Stimulated activated CD4-positive, alpha-beta T cell treated with anti-CD3 and anti-CD28 coated beads, Interleukin-4, amount 100 ng/mL, for 48 hours (primary cell): ENCODE data around the gene STK11IP.

Experiments
- DNase-seq, 2 donors: peaks; one replicate each; pipeline ENCODE4 v3.0.0-alpha.2; 2020; ENCODE audit warnings: low read depth in 2 of 2

STK11IP gene

GRCh38 chr2:219597552-219598307 lies at the start of gene STK11IP:
STK11IP (plus strand) TSS chr2:219597857; CDS start chr2:219598120, 263 bp downstream.
- peak; percentile 86 to 92 for DNase-seq

GRCh38 chr2:219548990-219549389 lies 48.7 kb upstream of the STK11IP start:
- no peak for DNase-seq

GRCh38 chr2:219549619-219550018 lies 48.0 kb upstream of the STK11IP start:
- no peak for DNase-seq

DNA sequence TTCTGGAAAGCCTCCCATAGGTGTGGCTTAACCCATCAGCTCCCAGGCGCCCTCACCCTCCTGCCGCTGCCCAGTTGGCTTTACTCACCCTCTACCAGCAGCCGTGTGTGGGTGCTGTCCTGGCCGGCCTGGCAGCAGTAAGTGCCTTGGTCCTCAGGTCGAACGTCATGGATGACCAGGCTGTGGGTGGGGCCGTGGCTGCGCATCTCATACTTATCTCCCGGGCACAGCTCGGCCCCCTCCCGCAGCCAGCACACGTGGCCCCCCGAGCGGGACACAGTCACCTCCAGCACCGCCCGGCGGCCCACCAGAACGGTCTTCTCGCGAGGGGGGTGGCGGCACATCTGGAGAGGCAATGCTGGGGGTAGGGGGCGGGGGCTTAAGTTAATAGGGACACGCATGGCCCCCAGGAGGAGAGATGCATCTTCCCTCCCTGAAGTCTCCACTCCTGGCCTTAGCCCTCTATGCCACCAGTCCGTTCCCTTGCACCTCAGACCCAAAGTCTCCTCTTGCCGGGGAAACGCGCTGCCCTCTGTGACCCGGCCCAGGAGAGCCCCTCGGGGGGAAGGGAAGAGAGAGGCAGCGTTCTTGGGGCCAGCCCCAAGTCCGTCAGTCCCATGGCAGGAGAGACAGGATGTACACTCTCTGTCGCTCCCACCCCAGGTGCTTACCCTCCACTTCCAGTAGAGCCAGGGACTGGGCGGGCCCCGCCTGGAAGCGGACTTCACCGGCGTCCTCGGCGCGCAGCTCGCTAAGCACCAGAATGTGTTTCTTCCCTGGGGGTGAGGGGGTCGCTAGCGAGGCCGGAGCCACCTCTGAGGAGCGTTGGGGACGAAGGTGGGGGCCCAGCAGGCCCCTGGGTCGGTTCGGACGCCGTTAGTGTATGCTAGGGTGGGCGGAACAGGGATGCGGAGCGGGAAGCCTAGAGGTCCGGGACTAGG lies 45.9 kb upstream of the STK11IP start:
- no peak for DNase-seq

- peak; percentile 77 to 78 for DNase-seq
Measured at GRCh38 chr2:219552382-219553167, 45.1 kb upstream of the STK11IP start.

DNA sequence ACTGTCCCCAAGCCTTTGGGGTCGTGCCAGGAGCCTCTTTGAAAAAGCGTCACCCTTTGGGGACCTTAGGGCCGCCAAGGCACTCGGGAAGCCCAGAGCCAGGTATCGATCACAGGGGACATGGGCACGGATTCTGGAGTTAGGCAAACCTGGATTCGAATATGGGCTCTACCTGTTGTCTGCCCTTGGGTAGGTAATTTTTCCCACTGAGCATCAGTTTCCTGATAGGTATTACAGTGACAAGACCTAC lies 44.6 kb upstream of the STK11IP start:
- DNase-seq: no peak

GRCh38 chr2:219553463-219553963 lies 44.1 kb upstream of the STK11IP start:
- DNase-seq: no peak

DNA sequence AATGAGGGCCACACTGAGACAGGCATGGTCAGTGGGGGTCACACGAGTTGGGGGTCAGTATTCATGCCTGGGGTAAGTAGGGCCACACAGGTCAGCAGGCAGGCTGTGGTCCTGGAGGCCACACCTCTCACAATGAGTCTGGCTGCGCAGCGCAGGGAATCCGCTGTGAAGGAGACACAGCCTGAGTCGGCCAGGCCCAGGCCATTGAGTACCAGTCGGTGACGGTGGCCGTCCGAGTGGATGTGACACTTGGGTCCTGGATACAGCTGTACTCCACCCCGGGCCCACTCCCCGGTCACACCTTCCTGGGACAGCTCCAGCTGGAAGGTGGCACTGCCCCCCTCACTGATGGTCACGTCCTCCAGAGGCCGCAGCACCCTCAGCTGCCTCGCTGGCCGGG lies 43.3 kb upstream of the STK11IP start:
- no peak for DNase-seq

DNA sequence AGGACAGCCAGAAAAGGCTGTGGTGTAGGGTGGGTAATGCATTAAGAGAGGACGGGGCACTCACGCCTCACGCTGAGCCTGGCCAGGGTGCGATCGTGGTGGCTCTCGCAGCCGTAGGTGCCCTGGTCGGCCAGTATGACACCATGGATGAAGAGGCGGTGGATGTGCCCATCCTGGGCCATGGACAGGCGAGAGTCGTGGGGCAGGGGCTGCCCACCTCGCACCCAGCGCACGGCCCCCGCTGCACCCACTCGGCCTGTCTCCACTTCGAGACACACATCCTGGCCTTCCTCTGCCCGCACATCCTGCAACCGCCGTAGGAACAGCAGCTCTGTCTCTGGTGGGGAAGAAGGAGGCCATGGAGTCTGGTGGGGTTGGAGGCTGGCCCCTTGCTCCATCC lies 41.7 kb upstream of the STK11IP start:
- no peak for DNase-seq

DNA sequence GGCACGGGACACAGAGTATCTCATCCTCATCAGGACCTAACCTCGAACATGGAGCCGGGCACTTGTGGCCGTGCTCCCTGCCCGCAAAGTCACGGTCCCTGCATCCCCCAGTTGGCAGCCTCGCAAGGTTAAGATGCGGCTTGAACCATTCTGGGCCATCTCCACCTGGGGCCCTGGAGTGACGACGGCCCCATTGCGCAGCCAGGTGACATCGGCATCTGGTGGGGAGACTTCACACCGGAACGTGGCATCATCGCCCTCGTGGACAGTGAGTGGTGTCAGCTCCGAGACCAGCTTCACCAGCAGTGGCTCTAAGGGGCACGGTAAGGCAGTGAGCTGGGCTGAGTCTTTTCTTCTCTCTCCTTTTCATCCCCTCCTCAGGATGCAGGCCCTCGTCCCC lies 41.2 kb upstream of the STK11IP start:
- DNase-seq: no peak

DNA sequence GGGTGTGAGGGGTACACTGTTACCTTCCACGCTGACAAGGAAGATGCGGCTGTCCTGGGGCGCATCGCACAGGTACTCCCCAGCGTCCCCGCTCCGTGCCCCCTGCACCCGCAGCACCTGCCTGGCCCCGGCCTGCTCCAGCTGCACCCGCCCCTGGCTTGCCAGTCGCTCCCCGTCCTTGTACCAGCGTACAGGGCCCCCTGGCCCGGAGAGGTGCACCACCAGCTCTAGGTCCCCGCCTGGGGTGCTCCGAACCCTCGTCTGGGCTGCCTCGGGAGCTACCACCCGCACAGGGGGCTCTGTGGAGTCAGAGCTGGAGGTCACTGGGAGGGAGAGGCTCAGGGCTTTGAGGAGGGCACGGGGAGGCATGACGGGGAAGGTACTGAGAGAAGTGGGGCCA lies 40.3 kb upstream of the STK11IP start:
- DNase-seq: no peak

DNA sequence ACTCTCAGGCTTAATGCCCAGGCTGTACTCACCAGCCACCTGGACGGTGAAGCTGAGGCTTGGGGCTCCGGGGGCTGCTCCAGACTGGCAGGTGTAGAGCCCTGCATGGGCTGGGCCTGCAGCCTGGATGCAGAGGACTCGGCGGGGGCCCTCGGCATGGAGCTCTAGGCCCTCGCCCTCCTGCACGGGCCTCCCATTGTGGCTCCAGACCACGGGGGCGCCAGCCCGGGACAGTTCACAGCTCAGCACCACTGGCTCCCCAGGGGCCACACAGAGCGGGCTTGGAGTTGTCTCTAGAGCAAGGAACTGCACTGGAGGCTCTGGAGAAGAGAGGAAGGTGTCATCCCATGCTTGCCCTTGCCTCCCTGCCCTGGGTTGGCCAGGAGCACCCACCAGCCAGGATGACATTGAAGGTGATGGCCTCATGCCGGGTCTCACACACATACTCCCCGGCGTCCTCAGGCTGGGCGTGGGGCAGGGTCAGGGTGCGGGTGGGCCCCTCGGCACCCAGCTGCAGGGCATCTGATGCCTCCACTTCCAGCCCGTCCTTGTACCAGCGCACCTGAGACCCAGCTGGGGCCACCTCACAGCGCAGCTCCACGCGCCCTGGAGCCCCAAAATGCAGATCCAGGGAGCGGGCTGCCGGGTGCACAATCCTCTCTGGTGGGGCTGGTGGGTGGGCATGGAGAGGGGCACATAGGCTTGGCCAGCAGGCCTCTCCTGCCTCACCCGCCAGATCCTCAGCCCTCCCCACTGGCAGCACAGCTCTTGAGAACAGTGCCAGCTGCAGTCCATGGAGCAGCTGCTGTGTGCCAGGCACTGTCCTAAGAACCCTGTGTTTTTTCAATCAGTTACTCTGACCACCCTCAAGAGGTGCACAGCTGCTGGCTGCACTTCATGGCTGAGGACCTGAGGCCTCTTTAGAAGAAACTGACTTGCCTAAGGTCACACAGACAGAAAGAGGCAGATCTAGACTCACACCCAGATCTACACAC lies 39.6 kb upstream of the STK11IP start:
- no peak for DNase-seq

GRCh38 chr2:219559156-219559915 lies 38.3 kb upstream of the STK11IP start:
- no peak for DNase-seq

- no peak for DNase-seq
Measured at GRCh38 chr2:219560037-219560892, 37.4 kb upstream of the STK11IP start.

DNA sequence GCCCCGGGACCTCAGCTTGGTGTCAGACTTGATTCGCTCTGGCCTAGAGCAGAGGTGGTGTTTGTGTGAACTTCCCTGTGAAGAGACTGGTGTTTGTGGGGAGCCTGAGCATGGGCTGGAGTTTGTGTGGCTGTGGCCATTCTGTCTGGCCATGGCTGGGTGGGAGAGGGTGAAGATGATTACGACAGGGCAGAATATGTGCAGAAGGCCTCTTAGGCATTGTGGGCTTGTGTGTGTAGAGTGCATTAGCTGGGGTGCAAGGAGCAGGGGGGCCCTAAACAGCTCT lies 36.8 kb upstream of the STK11IP start:
- no peak for DNase-seq

DNA sequence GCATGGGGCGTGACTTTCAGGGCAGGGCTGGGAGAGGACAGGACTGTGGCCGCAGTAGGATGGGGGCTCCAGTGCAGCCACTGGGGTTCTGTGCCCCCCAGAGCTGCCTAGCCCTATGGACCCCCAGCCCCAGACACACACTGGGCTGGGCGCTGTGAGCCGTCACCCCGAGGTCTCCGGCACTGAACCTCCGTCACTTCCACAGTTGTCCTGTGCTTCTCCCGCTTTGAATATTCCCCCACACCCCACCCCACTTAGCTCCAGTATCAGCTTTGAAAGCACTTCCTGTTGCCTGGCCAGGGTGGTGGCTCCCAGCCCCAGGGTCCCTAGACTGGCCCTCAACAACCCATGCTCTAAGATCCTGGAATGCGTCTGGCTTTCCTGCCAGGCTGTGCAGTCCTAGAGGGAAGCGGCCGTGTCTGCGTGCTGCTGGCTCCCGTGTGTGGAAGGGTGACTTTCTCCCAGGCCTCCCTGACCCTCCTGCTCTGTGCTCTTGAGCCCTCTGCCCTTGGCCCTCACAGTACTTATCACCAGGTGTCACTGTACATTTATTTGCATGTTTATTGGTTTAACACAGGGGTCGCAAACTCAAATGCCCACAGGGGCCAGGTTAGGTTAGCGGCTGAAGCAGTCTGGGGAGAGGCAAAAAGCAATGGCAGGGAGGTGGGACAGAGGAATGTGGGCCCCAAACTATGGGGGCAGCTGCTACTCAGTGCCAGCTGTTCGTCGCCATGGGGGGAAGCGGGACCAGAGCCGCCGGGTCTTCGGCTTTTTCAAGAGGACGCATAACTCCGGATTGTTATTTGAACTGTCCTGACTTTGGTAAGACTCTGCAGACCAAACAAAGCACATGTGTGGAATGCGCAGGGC lies 36.2 kb upstream of the STK11IP start:
- DNase-seq: no peak

DNA sequence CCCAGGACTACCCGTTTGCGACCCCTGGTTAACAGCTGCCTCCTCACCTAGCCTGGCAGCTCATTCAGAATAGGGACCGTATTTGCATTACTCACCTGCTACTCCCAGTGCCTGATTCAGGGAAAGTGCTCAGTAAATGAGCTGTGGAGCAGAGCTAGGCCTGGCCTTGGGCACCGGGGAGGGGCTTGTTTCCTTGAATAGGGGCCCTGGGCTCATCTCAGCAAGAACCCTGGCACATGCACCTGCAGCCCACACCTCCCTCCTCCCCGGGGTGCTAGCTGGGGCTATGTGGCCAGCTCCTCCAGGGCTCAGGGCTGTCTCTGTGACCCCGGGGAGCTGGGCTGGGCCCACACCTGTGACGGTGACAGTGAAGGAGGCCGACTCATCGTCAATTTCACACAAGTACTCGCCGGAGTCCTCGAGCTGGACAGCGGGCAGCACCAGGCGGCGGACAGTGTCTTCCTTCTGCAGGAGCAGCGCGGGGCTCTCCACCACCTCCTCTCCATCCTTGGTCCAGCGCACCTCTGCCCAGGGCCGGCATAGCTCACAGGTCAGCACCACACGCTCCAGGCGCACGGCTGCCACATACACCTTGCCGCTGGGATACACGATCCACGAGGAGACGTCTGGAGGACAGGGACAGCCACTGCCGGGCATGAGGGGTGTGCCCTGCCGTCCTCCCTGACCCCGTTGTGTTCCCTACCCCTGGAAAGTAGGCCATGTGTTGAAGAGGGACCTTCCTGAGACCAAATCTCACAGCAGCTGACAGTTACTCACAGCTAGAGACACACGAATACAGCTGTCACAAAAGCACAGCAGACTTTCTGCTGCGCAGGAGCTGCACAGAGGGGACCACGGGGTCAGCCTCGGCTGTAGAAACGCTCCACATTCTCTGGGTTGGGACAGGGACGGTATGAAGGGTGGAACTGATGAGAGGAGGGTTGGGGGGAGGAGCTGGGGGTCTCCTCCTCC lies 35.3 kb upstream of the STK11IP start:
- no peak for DNase-seq
